GM18502 (cell line): ENCODE data around the gene BAK1.

Experiments used
- ATAC-seq: cut with Tn5 transposase; IDR thresholded peaks from one replicate; pipeline ENCODE4 v1.9.1; 2021; ENCODE audit warnings: mild to moderate bottlenecking; ENCODE audit not compliant: unreplicated experiment, poor library complexity

Gene BAK1

GRCh38 chr6:33579828-33580714, at the start of gene BAK1:
Gene BAK1, minus strand, starts transcription at chr6:33580276. Its CDS starts 2,672 bp downstream, at chr6:33577604.
- ATAC-seq = peak; percentile 89

DNA sequence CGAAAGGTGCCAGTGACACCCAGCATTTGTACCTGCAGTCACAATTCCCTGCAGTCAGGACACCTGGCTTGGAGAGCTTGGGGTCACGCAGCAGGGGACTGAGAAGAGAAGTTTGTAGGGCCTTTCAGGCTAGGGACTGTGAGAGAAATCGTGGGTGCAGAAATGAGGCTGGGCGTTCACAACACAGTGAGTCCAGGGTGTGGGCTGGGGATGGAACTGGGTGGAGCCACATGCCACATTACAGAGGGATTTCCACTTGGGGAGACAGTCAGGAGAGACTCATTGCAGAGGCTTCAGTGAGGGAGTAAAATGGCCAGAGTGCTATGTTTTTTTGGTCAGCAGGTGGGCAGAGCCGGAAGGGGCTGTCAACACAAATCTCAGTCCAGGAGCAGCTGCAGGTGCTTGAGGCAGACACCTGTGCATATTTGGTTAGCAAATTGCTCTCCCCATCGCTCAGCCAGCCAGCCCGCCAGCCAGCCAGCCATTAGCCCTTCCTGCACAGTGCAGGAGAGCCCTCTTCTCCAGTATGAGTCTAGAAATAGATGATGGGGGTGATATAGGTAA, 48.4 kb upstream of the BAK1 start:
- no peak for ATAC-seq

- no peak for ATAC-seq
Measured at GRCh38 chr6:33627876-33628275, 47.8 kb upstream of the BAK1 start.

GRCh38 chr6:33624856-33625255, 44.8 kb upstream of the BAK1 start:
- no peak for ATAC-seq

DNA sequence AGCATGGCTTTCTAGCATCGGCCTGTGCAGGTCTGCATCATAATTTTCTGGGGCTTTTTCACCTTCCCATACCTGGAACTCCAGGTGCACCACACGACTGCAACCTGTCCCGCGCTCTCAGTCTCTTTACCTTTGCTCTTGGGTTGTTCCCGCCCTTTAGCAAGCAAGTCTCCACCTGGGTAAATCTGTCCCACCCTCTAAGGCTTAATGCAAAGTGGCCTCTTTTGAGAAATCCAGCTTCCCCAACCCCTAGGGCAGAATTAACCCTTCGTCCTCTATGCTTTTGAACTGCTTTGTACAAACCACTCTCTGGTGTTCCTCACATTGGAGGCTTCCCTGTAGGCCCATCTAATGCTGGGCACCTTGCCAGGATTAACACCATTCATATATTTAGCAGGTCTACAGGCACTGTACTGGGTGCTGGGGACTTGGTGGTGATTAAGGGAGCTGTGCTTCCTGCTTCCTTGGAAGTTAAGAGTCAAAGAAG, 43.9 kb upstream of the BAK1 start:
- ATAC-seq = no peak

- ATAC-seq = no peak
Measured at GRCh38 chr6:33622456-33623431, 42.7 kb upstream of the BAK1 start.

- peak; percentile 15 for ATAC-seq
Measured at GRCh38 chr6:33621711-33622388, 41.8 kb upstream of the BAK1 start.

DNA sequence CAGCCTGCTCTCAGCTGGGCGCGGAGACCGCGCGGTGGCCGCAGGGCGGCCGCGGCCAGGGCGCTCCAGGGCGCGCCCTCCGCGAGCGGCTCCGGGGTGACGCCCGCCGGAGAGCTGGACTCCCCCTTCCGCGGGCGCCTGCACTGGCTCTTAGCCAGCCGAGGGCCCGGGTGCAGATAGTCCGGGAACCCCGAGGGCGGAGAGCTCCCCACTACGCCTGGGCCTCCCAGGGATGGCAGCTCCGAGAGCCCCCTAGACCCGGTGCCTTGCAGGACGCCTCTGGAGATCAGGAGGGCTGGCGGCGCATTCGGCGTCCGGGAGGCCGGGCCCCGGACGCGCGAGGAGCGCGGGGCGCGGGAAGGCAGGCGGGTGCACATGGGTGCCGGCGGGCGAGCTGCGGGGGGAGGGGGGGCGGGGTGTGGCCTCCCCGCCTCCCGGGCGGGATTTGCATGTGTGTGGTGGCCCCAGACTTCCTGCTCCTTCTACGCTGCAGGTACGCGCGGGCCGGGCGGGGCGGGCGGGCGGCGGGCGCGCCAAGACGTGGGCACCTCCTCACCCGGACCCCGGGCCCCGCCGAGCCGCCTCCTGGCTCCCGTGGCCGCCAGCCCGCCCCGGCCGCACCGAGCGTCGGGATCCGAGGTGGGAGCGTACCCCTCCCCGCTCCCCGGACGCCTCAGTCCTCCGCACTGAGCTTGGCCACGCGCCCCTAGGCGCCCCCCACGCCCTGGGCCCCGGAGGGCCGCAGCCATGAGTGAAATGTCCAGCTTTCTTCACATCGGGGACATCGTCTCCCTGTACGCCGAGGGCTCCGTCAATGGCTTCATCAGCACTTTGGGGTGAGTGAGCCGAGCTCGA, 41.0 kb upstream of the BAK1 start, which contains the start of gene ITPR3:
TSS of gene ITPR3 (plus strand) at position 467 of the 855 bp plus-strand sequence. CDS start at position 748, 281 bp downstream.
- peak; percentile 71 for ATAC-seq

DNA sequence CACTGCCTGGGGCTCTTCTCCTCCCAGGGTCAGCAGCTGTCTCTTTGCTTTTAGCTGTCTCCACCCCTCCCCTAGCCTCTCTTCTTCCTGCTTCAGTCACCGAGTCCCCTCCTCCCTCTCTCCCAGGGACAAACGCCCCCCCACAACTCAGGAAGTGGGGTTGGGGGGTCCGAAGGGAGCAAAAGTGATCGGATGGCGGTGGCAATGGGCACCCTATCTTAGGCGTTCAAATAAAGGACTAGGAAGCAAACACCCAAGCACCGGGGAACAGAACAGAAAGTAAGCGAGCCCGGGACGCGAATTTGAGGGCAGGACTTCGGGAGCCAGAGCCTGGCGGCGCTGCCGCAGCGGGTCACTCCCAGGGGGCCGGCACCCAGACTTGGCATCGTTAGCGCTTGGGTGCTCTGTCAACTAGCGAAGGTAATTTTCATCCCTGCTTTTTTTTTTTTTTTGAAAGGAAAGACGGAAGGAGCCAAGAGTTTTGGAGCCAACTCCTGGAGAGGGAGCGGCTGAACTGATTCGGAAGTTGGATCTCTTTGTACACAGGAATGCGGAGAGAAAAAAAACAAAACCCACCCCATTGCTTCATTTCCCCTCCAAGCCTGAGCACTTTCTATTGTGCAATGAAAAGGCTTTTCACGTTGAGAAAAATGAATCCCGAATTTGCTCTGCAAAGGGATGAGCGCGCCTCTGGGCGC, 40.2 kb upstream of the BAK1 start:
- no peak for ATAC-seq

- no peak for ATAC-seq
Measured at GRCh38 chr6:33619166-33619840, 39.2 kb upstream of the BAK1 start.

GRCh38 chr6:33616913-33617312, 36.8 kb upstream of the BAK1 start:
- no peak for ATAC-seq

DNA sequence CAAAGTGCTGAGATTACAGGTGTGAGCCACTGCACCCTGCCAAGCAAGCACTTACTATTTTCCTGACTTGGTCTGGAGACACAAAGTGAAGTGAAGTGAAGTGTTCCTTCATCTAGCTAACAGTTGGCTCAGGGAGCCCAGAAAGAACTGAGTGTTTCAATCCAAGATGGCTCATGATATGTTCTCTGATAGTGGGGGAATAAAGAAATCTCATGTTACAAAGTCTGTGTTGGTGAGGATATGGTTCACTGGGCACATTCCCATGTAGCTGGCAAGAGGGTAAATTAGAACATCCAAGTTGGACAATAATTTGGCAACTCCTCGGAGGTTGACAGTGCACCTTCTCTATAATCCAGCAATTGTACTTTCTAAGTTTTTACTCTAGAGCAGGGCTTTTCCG, 36.0 kb upstream of the BAK1 start:
- no peak for ATAC-seq

DNA sequence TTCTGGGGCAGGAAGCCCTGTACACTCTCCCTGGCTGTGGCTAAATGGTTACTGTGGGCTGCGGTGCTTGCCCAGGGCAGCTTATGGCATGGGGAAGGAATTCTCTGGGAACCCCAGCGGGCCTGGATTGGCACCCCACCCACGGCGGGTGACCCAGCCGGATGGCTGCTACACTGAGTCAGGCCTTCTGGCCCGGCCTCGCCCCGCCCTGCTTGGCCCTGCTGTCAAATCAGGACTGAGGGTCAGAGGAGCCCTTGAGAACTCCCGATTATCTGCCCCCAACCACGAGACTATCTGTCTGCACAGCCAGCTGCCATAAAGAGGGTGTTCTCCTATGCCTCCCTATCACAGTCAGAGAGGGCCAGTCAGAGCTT, 33.7 kb upstream of the BAK1 start:
- no peak for ATAC-seq

DNA sequence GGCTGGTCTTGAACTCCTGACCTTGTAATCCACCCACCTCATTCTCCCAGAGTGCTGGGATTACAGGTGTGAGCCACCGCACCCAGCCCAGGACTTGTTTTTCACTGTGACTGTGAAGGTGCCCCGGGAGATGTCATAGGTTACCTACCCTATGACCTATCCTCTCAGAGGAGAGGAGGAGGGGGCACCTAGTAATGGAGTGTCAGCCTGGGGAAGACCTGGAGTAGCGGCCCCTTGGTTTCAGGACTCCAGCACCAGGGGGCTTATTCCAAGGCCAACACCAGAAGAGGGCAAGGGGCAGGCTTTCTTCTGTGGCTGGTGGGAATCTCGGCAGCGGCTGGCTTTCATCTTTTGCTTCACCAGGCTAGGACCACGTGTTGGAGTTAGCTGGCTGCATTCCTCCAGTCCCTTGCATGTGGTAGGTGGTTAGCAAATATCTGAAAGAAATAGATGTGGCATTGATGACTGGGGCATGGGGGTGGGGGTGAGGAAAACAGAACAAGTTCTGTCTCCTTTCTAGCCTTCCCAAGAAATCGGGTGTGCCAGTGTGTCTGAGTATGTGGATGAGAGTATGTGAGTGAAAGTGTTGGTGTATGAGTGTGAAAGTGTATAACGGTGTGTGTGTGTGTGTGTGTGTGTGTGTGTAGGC, 33.2 kb upstream of the BAK1 start:
- ATAC-seq = no peak

DNA sequence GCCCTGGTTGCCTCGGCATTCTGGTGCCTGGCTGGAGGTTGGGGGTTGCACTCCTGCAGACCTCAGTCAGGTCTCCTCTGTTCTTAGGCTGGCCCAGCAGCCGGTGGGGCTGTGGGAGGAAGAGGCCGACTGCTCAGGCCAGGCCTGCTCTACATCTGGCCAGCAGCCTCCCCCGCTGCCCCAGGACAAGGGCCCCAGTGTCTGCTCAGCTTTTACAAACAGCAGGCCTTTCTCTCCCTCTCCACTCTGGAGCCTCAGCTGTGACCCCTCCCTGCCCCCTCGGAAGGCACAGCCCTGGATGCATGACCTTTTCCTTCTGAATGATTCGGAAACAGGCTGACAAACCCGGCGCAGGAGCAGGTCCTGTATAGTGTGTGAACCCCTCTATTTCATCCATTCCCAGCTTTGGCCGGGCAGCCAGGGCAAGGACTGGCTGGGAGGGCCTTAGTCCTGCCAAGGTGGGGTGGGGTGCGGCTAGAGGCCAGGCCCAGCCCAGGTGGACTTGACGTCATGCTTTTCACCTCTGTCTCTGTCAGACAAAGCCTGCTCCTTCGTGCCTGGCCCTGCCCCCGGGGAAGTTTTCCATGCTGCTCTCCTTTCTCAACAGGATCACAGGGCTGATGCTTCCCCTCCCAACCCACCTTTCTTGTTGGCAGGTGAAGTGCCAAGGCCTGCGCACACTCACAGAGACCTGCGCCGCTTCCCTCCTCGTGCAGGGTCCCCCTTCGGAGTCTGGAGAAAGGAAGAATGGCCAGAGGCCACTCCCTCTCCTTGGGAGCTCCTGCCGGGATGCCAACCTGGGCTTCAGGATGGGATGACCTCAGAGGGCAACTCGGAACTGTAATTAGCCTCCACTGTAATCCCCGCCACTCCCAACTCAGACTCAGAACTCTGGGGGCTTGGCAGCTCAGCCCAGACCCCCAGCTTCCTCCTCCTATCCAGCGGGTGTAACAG, 31.0 kb upstream of the BAK1 start:
- ATAC-seq = no peak

- no peak for ATAC-seq
Measured at GRCh38 chr6:33610067-33610466, 30.0 kb upstream of the BAK1 start.
